Stimulated activated CD4-positive, alpha-beta T cell treated with anti-CD3 and anti-CD28 coated beads, Interleukin-2, amount 100 ng/mL, for 48 hours (primary cell): ENCODE data around the gene NR2C2AP.

Experiments
- DNase-seq, 2 donors: peaks; one replicate each; pipeline ENCODE4 v3.0.0-alpha.2; 2020

The NR2C2AP gene

GRCh38 chr19:19214159-19214490, 10.9 kb upstream of the NR2C2AP start:
- DNase-seq: no peak

GRCh38 chr19:19213426-19214158, 10.4 kb upstream of the NR2C2AP start:
- no peak for DNase-seq

GRCh38 chr19:19212916-19213315, 9.7 kb upstream of the NR2C2AP start:
- no peak for DNase-seq

GRCh38 chr19:19211499-19212420, 8.5 kb upstream of the NR2C2AP start, which contains the start of gene NCAN:
Gene NCAN (plus strand): TSS chr19:19211958. CDS start chr19:19216954, 4,996 bp downstream.
- DNase-seq: no peak

GRCh38 chr19:19209372-19209771, 6.2 kb upstream of the NR2C2AP start:
- DNase-seq: no peak

- DNase-seq: no peak
Measured at GRCh38 chr19:19207637-19208572, 4.7 kb upstream of the NR2C2AP start.

GRCh38 chr19:19206938-19207337, 3.7 kb upstream of the NR2C2AP start:
- DNase-seq: no peak

- DNase-seq: no peak
Measured at GRCh38 chr19:19205416-19206410, 2.5 kb upstream of the NR2C2AP start.

- no peak for DNase-seq
Measured at GRCh38 chr19:19204181-19204580, 967 bp upstream of the NR2C2AP start.

GRCh38 chr19:19202707-19203011, 555 bp downstream of the NR2C2AP start:
- DNase-seq: no peak

GRCh38 chr19:19201697-19202630, 1.2 kb downstream of the NR2C2AP start:
- DNase-seq: no peak

- no peak for DNase-seq
Measured at GRCh38 chr19:19193926-19194325, 9.3 kb downstream of the NR2C2AP start.

- DNase-seq: no peak
Measured at GRCh38 chr19:19192910-19193423, 10.2 kb downstream of the NR2C2AP start.

GRCh38 chr19:19192078-19192882, 10.9 kb downstream of the NR2C2AP start, which contains the start of the genes BORCS8 and RFXANK:
Gene BORCS8 (minus strand): TSS chr19:19192152. CDS start chr19:19192117, 35 bp downstream.
Gene RFXANK (plus strand): TSS chr19:19192258. CDS start chr19:19193947, 1,689 bp downstream.
- peak; percentile 96 to 97 for DNase-seq

GRCh38 chr19:19191768-19192077, 11.5 kb downstream of the NR2C2AP start:
- DNase-seq: no peak

- DNase-seq: no peak
Measured at GRCh38 chr19:19186742-19187141, 16.5 kb downstream of the NR2C2AP start.

GRCh38 chr19:19185853-19186740, 17.1 kb downstream of the NR2C2AP start:
- peak; percentile 66 to 68 for DNase-seq

- no peak for DNase-seq
Measured at GRCh38 chr19:19181488-19181998, 21.7 kb downstream of the NR2C2AP start.
